SHP77 treated with DMSO at 0.1 percent for 48 hours (cell line): ENCODE results near the gene NGRN.
A peak's percentile ranks its signal among the peaks of the same experiment; 100 is the strongest.
"Not testable (repeated sequence)": the region's sequence is repeated elsewhere in the genome, so short reads cannot be mapped to it uniquely, and the experiment has no call there.

ENCODE experiments used
- DNase-seq: peaks from one replicate; lab custom pipeline; 2025; lab: John Stamatoyannopoulos, UW

The NGRN gene

DNA sequence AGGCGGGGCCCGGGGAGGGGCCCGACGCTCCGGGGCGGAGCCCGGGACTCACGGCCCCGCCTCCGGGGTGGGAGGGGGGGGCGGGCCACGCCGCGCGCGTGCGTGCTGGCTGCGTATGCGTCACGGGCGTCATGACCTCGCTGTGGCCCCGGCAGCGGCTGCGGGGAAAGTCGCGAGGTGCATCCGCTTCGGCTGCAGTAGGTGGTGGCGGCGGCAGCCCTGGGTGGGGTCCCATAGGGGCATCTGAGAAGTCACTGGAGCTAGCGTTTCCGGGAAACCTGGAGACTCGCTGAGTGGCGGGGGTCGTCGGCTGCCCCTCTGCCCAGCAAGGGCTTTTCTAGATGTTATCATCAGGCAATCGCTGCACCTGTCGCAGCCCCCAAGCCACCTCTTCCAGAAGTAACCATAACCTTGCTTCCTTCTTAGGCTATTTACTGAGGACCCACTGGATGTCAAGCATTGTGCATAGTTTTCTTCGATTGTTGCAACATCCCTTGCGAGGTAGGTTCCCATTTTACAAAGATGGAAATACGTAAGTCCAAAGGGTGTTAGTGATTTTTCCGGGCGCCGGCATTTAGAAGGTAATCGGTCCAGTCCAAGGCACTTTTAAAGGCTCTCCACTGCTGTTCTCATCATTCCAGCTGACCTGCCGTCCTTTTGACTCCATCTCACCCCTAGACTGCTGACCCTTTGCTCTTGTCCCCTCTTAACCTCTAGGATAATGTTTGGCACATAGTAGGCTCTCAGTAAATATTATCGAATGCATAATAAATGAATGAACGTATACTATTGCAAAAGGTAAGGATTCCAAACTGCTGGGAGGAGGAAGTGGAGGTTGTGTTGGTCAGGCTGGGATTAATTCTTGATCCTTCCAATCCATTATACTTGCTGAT lies 31.1 kb upstream of the NGRN start, which contains the start of gene GDPGP1:
GDPGP1 (plus strand) TSS at position 114 of the 893 bp plus-strand sequence. CDS start 6,700 bp downstream, outside the sequence.
- DNase-seq: no peak

DNA sequence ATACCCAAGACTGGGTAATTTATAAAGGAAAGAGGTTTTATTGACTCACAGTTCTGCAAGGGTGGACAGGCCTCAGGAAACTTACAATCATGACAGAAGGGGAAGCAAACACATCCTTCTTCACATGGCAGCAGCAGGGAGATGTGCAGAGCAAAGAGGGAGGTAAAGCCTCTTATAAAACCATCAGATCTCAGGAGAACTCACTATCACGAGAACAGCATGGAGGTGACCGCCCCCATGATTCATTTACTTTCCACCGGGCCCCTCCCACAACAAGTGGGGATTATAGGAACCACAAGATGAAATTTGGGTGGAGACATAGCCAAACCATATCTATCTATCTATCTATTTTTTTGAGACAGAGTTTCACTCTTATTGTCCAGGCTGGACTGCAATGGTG lies 26.1 kb upstream of the NGRN start:
- no peak for DNase-seq

DNA sequence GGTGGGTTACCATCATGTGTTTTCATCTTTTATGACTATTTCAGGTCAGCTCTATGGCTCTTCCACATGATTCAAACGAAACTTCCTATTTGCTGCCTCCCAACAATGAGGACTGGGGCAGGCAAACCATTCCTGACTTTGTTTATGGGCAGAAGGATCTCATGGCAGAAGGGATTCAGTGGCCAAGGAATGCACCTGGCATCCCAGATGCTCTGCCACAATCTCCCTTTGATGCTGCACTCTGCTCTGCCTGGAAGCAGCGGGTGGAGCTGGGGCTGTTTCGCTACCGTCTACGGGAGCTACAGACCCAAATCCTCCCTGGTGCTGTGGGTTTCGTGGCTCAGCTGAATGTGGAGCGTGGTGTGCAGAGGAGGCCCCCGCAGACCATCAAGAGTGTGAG lies 24.6 kb upstream of the NGRN start:
- no peak for DNase-seq

DNA sequence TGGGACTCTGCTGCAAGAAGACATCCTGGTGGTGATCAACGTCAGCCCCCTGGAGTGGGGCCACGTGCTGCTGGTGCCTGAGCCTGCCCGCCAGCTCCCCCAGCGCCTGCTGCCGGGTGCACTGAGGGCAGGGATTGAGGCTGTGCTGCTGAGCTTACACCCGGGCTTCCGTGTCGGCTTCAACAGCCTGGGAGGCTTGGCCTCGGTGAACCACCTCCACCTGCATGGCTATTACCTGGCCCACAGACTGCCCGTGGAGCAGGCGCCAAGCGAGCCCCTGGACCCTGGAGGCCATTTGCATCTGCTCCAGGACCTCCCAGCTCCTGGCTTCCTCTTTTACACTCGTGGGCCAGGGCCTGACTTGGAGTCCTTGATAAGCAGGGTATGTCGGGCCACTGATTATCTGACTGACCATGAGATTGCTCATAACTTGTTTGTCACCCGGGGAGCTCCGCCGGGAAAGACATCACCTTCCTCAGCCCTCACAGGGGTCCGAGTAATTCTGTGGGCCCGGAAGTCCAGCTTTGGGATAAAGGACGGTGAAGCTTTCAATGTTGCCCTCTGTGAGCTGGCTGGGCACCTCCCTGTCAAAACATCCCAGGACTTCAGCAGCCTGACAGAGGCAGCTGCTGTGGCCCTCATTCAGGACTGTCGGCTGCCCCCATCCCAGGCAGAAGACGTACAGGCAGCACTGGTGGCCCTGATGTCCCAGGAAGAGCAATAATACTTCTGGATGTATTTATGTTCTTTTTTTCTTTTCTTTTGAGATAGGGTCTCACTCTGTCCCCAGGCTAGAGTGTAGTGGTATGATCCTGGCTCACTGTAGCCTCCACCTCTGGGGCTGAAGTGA lies 23.9 kb upstream of the NGRN start:
- DNase-seq: no peak

DNA sequence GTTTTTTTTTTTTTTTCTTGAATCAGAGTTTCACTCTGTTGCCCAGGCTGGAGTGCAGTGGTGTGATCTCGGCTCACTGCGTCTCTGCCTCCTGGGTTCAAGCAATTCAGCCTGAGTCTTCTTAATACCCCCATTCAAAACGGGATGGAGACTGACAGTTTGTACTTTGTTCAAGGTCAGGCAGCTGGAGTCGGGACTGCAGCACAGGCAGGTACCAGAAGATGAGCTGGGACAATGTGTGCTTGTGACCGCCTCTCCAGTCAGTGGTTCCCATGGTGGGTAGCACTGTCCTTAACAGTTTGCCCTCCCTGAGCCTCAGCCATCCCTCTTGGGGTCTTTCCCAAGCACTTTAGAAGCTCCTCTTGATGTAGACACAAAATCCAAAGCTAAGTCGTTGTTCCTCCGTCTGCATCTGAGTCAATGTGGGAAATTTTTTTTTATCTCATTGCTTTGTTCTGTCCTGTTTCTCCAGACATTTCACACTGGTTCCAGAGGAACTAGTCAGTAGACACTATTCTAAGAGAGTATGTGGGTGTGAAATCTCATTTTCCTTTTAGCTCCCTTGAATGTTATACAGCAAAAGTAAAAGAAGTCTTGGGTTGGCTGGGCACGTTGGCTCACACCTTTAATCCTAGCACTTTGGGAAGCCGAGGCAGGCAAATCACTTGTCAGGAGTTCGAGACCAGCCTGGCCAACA lies 21.4 kb upstream of the NGRN start:
- DNase-seq: no peak

DNA sequence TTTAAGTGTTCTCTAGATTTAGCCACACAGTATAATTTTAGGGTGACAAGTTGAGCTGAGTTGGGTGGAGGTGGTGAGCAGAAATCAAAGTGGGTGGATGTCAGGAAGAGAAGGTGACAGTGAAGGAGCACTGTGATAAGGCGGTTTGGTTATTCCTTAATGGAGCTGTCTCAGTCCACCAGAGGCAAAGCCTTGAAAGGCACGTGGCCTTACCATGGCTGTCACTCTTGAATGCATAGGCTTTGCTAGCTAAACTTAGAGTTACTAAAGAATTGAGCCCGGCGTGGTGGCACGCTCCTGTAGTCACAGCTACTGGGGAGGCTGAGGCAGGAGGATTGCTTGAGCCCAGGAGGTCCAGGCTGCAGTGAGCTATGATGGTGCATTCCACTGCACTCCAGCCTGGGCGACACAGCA lies 16.7 kb upstream of the NGRN start:
- DNase-seq: no peak

DNA sequence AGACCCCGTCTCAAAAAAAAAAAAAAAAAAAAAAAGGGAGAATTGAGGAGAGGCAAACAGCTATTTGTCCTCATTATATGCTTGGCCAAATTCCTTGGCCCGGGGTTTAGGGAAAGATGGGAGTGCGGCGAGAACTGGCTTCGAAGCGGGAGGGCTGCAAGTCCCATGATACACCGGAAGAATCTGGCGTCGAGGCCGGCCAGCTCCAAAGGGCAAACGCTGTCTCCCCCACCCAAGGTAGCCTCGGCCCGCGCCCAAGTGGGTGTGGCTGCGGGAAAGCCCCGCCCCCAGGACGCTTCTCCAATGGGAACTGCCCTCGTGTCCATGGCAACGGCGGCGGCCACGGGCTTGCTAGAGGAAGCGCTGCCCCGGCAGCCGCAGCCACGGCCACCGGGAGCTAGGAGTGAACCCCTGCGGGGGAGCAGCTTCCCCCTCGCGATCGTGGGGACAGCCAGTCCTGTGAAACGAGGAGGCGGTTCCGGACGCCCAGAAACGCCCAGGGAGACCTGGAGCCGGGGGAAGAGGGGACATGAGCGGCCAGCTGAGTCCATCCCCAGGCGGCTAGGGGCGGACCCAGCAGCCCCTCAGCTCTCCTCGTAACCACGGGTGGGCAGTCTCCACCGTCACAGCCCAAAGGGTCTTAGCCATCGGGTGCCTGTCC lies 16.1 kb upstream of the NGRN start, which contains the start of gene TTLL13:
TTLL13 (plus strand) TSS at position 354 of the 661 bp plus-strand sequence. CDS start 1,075 bp downstream, outside the sequence.
- peak; percentile 89 for DNase-seq

DNA sequence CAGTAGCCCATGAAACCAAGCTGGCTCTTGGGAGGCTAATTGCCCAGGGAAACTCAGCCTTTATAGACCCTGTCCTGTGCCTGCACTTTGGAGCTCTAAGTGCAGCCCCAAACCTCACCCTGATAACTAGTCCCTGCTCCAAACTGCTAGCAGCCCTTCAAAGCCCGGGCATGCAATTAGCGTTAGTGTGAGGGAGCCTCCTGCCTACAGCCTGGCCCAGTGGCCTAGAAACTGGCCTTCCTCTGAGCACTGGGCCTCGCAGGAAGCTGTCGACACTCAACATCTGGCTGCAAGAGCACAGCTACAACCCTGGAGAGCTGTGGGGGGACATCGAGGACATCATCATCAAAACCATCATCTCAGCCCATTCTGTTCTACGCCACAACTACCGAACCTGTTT lies 7.7 kb upstream of the NGRN start:
- no peak for DNase-seq

DNA sequence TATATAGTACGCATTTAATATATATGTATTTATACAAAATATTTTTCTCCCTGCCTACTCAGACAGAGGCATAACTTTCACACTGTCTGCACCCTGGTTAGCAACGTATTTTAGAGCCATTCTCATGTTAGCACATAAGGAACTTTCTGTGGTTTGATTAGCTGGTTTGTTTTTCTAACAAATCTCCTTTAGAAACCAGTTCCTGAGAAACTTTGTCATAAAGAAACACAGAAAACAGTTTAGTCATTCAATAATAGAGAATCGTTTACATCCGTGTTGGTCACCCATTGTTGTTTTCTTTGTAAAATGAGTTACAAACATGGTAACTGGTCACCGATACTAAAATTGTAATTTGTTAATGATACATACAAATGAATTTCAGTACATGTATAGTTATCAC lies 5.9 kb upstream of the NGRN start:
- DNase-seq: no peak

DNA sequence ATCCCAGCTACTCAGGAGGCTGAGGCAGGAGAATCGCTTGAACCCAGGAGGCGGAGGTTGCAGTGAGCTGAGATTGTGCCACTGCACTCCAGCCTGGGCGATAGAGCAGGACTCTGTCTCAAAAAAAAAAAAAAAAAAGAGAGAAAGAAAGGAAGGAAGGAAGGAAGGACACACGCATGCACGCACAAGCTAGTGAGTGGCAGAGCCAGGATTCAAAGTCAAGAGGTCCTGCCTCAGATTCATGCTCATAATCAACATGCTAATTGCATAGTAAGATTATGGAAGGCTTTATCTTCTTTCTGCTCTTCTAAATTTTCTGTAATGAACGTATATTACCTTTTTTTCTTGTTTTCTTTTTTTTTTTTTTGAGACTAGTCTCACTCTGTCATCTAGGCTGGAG lies 4.7 kb upstream of the NGRN start:
- not testable (repeated sequence) for DNase-seq

DNA sequence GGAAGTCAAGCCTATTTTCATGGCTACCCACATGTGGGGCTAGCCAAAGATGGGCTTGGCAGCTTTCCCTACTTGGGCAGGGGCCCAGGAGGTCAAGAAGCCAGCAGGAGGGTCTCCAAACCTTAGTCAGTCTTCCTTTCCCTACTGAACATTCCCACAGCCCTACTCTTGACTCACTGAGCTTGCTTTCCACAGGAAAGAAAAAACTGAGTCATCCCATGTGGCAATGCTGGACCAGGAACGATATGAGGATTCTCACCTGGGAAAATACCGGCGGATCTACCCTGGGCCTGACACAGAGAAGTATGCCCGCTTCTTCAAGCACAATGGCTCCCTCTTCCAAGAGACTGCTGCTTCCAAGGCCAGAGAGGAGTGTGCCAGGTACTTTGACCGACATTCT lies 3.7 kb upstream of the NGRN start:
- no peak for DNase-seq

DNA sequence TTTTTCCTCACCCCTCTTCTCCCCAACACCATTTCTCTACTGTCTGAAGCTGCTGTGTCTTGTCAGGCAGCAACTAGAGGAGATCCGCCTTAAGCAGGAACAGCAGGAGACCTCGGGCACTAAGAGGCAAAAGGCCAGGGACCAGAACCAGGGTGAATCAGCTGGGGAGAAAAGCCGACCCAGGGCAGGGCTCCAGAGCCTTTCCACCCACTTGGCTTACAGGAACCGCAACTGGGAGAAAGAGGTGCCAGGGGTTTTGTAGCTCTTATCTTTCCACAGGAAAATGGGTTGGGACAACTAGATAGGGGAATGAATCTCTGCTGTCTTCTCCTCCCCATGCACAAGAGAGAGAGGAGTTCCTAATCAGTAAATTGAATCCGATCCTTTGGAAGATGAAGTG lies 3.0 kb upstream of the NGRN start:
- DNase-seq: no peak

DNA sequence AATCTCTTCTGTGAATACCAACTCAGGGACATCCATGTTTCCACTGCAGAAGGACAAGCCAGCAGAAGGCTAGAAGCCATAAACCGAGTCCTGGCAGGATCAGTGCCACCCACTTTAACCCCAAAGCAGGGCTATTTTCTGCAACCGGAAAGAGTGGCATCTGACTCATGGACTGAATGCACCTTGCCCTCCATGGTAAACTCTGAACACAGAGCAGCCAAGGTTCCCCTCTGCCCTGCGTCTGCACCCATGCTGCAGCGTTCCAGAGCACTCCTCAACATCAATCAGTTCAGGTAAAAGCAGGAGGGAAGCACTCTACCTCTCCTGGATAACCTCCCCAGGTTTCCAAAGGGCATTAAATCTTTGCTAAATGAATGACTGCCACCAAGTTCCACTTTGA lies 801 bp upstream of the NGRN start:
- DNase-seq: no peak

DNA sequence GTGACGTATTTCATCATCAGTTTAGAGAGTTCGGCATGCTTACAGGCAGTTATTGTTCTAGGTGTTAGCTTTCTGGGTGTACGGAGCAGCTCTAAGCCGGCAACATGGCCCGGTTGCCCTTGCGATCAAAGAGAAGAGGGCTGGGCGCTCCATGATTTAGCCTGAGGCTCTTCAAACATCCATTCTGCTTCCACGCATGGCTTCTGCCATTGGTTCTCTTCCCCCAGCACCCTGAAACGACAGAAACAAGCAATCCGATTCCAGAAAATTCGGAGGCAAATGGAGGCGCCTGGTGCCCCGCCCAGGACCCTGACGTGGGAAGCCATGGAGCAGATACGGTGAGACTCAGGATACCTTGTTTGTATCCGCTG lies 574 bp downstream of the NGRN start:
- DNase-seq: no peak

DNA sequence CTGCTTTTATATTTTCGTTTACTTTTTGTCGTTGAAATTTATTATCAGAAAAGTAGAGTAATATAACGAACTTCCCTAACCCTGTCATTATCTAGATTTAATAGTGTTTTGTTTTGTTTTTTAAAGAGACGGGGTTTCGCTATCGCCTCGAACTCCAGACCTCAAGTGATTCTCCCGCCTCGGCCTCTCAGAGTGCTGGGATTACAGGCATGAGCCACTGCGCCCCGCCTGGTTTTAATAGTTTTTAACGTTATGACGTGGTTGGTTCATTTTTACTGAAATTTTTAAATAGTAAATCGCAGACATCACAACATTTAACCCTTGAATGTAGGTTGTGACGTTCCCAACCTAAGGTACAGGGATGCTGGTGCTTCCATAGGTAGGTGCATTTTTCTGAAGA lies 1.0 kb downstream of the NGRN start:
- DNase-seq: no peak

DNA sequence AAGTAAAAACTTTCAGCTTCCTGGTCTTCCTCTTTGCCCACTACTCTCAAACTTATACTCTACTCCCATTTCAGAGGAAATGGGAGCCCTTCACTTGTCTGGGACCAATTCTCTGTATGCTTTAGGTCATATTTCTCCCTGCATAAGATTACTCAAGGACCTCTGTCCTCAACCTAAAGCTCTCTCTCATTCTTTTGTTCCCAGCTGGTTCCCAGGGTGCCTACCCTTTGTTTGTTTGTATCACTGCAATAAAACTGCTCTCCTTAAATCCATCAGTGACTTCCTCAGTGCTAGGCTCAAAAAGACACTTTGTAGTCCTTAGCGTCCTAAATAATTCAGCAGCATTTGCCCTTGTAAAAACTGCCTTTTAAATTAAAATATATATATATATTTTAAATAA lies 2.9 kb downstream of the NGRN start:
- DNase-seq: no peak

DNA sequence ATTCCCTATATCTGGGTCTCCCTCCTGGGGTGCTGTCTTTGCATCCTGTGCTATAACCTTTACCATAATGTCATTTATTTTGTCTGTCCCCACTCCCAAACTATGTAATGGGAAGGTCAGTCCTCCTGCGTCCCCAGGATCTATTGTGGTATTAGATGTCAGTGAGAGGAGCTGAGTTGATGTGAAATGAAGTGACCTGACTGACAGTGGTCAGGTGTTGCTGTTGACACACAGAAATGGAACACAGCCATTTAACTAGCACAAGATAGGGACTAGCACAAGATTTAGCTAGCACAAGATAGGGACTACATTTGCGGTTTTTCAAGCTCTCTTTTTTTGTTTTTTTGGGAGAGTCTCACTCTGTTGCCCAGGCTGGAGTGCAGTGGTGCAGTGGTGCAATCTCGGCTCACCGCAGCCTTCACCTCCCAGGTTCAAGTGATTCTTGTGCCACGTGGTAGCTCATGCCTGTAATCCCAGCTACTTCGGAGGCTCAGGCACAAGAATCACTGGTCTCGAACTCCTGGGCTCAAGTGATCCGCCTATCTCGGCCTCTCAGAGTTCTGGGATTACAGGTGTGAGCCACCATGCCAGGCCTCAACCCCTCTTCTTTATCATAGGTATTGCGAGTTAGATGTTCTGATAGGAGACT lies 5.2 kb downstream of the NGRN start:
- no peak for DNase-seq

DNA sequence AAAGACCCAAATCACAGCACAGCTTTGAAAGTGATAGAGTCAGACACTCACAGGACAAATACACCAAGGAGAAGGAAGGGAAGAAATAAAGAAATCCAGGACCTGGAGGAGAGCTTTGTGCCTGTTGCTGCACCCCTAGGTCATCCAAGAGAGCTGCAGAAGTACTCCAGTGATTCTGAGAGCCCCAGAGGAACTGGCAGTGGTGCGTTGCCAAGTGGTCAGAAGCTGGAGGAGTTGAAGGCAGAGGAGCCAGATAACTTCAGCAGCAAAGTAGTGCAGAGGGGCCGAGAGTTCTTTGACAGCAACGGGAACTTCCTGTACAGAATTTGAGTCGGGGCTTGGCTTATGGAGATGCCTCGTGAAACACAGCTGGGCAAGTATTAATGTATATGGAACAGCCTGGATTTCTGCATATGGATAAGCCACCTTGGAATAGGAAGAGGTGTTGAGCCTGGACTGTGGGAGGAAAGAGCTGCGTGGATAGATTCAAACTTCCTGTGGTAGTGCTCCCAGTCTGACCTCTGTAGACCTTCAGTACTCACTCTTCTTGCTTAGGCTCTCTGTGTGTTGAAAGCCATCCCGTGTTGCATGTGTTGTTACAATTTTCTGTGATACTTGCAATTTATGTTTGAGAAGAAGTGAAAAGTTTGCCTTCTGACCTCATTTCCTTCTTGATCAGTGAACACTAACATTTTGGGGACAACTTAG lies 6.1 kb downstream of the NGRN start:
- DNase-seq: no peak

DNA sequence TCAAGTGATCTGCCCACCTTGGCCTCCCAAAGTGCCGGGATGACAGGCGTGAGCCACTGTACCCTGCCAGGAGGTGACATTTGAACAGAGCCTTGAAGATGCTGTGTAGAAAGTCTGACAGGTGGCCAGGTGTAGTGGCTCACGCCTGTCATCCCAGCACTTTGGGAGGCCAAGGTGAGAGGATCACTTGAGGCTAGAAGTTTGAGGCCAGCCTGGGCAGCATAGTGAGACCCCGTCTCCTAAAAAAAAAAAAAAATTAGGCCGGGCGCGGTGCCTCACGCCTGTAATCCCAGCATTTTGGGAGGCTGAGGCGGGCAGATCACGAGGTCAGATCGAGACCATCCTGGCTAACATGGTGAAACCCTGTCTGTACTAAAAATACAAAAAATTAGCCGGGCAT lies 13.0 kb downstream of the NGRN start:
- DNase-seq: not testable (repeated sequence)

DNA sequence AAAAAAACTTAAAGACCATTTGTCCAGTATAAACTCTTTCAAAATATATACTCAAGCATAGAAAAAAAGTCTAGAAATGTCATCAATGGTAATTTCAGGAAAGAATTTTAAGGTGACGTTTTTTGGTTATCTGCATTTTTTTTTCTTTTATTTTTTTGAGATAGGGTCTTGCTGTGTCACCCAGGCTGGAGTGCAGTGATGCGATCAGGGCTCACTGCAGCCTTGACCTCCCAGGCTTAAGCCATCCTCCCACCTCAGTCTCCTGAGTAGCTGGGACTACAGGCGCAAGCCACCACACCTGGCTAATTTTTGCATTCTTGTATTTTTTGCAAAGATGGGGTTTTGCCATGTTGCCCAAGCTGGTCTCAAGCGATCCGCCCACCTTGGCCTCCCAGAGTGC lies 15.3 kb downstream of the NGRN start:
- not testable (repeated sequence) for DNase-seq

DNA sequence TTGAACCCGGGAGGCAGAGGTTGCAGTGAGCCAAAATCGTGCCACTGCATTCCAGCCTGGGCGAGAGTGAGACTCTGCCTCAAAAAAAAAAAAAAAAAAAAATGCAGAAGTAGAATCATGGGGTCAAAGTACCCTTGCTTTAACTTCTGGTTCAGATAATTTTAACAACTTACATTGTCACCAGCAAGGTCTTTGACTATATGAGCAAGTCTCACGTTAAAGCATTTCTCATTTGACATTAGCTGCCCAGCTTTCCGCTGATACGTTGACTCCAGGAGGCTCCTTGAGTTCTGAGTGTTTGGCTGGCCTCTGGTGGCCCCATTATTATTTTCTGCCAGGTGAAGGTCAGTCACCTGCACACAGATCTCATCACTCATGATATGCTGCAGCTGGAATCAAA lies 16.2 kb downstream of the NGRN start:
- not testable (repeated sequence) for DNase-seq
